GM23248 (cell line): ENCODE results near the gene TENM4.

Experiments used
- EZH2 ChIP-seq: fragments of 200-600 bp; sonication (generic); IDR thresholded peaks from 2 replicates; pipeline ENCODE4 v1.6.1; 2018; ENCODE audit warnings: antibody characterized with exemption, mild to moderate bottlenecking; ENCODE audit not compliant: insufficient read depth, poor library complexity, severe bottlenecking
- EZH2phosphoT487 ChIP-seq: fragments of 200-600 bp; sonication (generic); IDR thresholded peaks from 2 replicates; pipeline ENCODE4 v1.6.1; 2018; ENCODE audit warnings: antibody characterized with exemption, moderate library complexity, mild to moderate bottlenecking, low read depth; ENCODE audit not compliant: insufficient read depth

GRCh38 chr11:79025097-79025496 is 415.7 kb downstream of the TENM4 start:
- TF ChIP-seq EZH2 (no peak), EZH2phosphoT487 (no peak)
